DOHH2 (cell line): ENCODE data around the gene ADIPOQ.

Experiments
- CTCF ChIP-seq: fragments of 200-600 bp; sonication (generic); IDR thresholded peaks from one replicate; pipeline ENCODE4 v1.5.1; 2014; ENCODE audit warnings: antibody characterized with exemption, mild to moderate bottlenecking, low read depth, low read length; ENCODE audit not compliant: poor library complexity, severe bottlenecking
- EZH2phosphoT487 ChIP-seq: fragments of 200-600 bp; sonication (generic); IDR thresholded peaks from 2 replicates; pipeline ENCODE4 v1.6.1; 2017; ENCODE audit warnings: borderline replicate concordance, mild to moderate bottlenecking, antibody characterized with exemption, low read length, moderate library complexity, mixed read lengths

- no peak for TF ChIP-seq CTCF
- TF ChIP-seq EZH2phosphoT487, result no peak
Measured at GRCh38 chr3:186806089-186807055, 36.1 kb upstream of the ADIPOQ start, which contains the start of gene RFC4.
